Breast epithelium (tissue), 3 donors: ENCODE results near the gene GADL1.

Source experiments
- POLR2A ChIP-seq: fragments of 450-650 bp; IDR thresholded peaks from one replicate; pipeline ENCODE4 v1.6.1; 2016; ENCODE audit warnings: antibody characterized with exemption, mild to moderate bottlenecking, moderate library complexity
- POLR2AphosphoS5 ChIP-seq, 3 donors: sonication (generic); formaldehyde crosslinking; IDR thresholded peaks; one replicate each; pipeline ENCODE4 v1.6.1; 2017; ENCODE audit warnings: antibody characterized with exemption in 3 of 3
- TF ChIP-seq, protein P1 (sequence below), 3 donors: fragments of 450-650 bp; IDR thresholded peaks; one replicate each; pipeline ENCODE4 v1.5.1; 2016 to 2017; ENCODE audit warnings: antibody characterized with exemption in 3 of 3, mild to moderate bottlenecking in 3 of 3, moderate library complexity in 3 of 3

DNA sequence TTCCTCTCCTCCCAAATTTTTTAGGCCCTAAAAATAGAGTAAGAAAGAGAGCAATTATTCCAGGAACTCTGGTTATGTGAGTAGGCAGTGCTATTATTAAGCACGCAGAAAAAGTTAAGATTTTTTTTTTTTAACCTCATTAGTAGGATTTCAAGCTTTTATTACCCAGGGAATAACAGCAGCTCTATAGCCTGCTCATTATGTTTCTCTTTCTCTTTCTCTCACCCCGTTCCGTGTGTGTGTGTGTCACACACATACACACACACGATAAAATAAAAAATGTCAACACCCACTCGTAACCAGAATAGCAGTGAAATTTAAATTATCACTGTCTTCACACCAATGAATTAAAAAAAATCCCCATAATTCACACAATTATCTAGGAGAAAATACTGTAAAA is 30.3 kb downstream of the GADL1 start:
- TF ChIP-seq, protein P1, sequence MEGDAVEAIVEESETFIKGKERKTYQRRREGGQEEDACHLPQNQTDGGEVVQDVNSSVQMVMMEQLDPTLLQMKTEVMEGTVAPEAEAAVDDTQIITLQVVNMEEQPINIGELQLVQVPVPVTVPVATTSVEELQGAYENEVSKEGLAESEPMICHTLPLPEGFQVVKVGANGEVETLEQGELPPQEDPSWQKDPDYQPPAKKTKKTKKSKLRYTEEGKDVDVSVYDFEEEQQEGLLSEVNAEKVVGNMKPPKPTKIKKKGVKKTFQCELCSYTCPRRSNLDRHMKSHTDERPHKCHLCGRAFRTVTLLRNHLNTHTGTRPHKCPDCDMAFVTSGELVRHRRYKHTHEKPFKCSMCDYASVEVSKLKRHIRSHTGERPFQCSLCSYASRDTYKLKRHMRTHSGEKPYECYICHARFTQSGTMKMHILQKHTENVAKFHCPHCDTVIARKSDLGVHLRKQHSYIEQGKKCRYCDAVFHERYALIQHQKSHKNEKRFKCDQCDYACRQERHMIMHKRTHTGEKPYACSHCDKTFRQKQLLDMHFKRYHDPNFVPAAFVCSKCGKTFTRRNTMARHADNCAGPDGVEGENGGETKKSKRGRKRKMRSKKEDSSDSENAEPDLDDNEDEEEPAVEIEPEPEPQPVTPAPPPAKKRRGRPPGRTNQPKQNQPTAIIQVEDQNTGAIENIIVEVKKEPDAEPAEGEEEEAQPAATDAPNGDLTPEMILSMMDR (IDR thresholded peaks at IDR 0.05) = no peak
- TF ChIP-seq POLR2A (no peak), POLR2AphosphoS5 (IDR thresholded peaks at IDR 0.05) (no peak)
